GM12878 (cell line): Measurements from ENCODE around the gene BRME1. TPM values are rescaled to one million over a fixed set of nuclear protein-coding genes. Genes with fewer than 3 reads are reported as not detected.

Experiments
- BHLHE40 ChIP-seq, 2 experiments: fragments of 450-650 bp in 1 of 2; IDR thresholded peaks; 2 replicates each; pipeline ENCODE4 v1.6.1; 2011 to 2017; ENCODE audit warnings: low read depth in 2 of 2, borderline replicate concordance in 1 of 2, improper control_type of control experiment in 1 of 2, low read length in 1 of 2, mild to moderate bottlenecking in 1 of 2
- CBX3 ChIP-seq: fragments of 200-600 bp; sonication (generic); IDR thresholded peaks from 2 replicates; pipeline ENCODE4 v1.6.1; 2016; ENCODE audit warnings: low read depth, borderline replicate concordance
- ETV6 ChIP-seq, 2 experiments: fragments of 450-650 bp in 1 of 2; IDR thresholded peaks in 1 of 2; conservative IDR thresholded peaks in 1 of 2; 2 replicates each; pipeline ENCODE4 v1.6.1; 2014; ENCODE audit warnings: antibody characterized with exemption in 1 of 2, borderline replicate concordance in 1 of 2, low read depth in 1 of 2, mild to moderate bottlenecking in 1 of 2, moderate library complexity in 1 of 2
- FOXM1 ChIP-seq: IDR thresholded peaks from 2 replicates; pipeline ENCODE4 v1.6.1; 2012; ENCODE audit warnings: low read depth, mild to moderate bottlenecking, inconsistent platforms, low read length, moderate library complexity
- HDAC6 ChIP-seq: fragments of 200-600 bp; sonication (generic); IDR thresholded peaks from one replicate; pipeline ENCODE4 v1.8.0; 2017; ENCODE audit warnings: antibody characterized with exemption; ENCODE audit not compliant: unreplicated experiment
- JUNB ChIP-seq: IDR thresholded peaks from 2 replicates; pipeline ENCODE4 v1.6.1; 2016; ENCODE audit warnings: antibody characterized with exemption, mild to moderate bottlenecking
- MYC ChIP-seq: IDR thresholded peaks from 2 replicates; pipeline ENCODE4 v1.6.1; 2011; ENCODE audit warnings: mild to moderate bottlenecking, low read length, moderate library complexity, inconsistent platforms; ENCODE audit not compliant: insufficient read depth, insufficient replicate concordance, insufficient read length, severe bottlenecking
- NFYB ChIP-seq: IDR thresholded peaks from 2 replicates; pipeline ENCODE4 v1.6.1; 2011; ENCODE audit warnings: low read depth, mild to moderate bottlenecking, low read length, improper control_type of control experiment, moderate library complexity; ENCODE audit not compliant: insufficient read depth
- SIN3A ChIP-seq: IDR thresholded peaks from 2 replicates; pipeline ENCODE4 v1.6.1; 2012; ENCODE audit warnings: low read depth, low read length, improper control_type of control experiment
- SUZ12 ChIP-seq: fragments of 200-600 bp; sonication (generic); IDR thresholded peaks from one replicate; pipeline ENCODE4 v1.6.1; 2018; ENCODE audit warnings: antibody characterized with exemption, mild to moderate bottlenecking; ENCODE audit not compliant: unreplicated experiment
- TBL1XR1 ChIP-seq: IDR thresholded peaks from 2 replicates; pipeline ENCODE4 v1.6.1; 2012; ENCODE audit warnings: low read depth, low read length, improper control_type of control experiment
- YBX1 ChIP-seq: fragments of 450-650 bp; IDR thresholded peaks from 2 replicates; pipeline ENCODE4 v1.6.1; 2016; ENCODE audit warnings: antibody characterized with exemption
- ZNF622 ChIP-seq: fragments of 450-650 bp; IDR thresholded peaks from 2 replicates; pipeline ENCODE4 v1.6.1; 2017; ENCODE audit warnings: mild to moderate bottlenecking, inconsistent platforms
- polyA plus RNA-seq, 11 experiments: library from polyadenylated mRNA; depleted of rRNA in 4 of 11; unstranded in 6 of 11; stranded (reverse) in 5 of 11; fragments of >200 nt; fragmentation: Nextera tagmentation in 4 of 11; fragmentation: Illumina TruSeq in 1 of 11; extraction: Ambion mirVana in 4 of 11; extraction: Trizol in 1 of 11; gene quantifications; 1 replicate in 1 of 11; 2 replicates in 10 of 11; pipeline versions ENCODE4 v1.2.1 to v1.2.3, GENCODE V29; 2011 to 2016; ENCODE audit warnings: inconsistent platforms in 2 of 11, missing spikeins in 2 of 11, low read depth in 1 of 11
- total RNA-seq, 4 experiments: library from RNA; depleted of rRNA in 3 of 4; stranded (reverse); fragments of >200 nt in 3 of 4; fragmentation: Illumina TruSeq in 1 of 4; extraction: Trizol in 1 of 4; gene quantifications; 2 replicates each; pipeline versions ENCODE4 v1.2.1 to v1.2.3, GENCODE V29; 2013 to 2021
- TF ChIP-seq, protein P1 (sequence below): fragments of 450-650 bp; IDR thresholded peaks from 2 replicates; pipeline ENCODE4 v1.6.1; 2017; ENCODE audit warnings: mild to moderate bottlenecking, moderate library complexity
- TF ChIP-seq, protein P2 (sequence below): IDR thresholded peaks from 2 replicates; pipeline ENCODE4 v1.6.1; 2012; ENCODE audit warnings: low read depth, low read length, improper control_type of control experiment
- TF ChIP-seq, protein P3 (sequence below), 3 experiments: IDR thresholded peaks in 2 of 3; conservative IDR thresholded peaks in 1 of 3; 2 replicates each; pipeline ENCODE4 v1.5.1; 2011; ENCODE audit warnings: low read depth in 3 of 3, low read length in 3 of 3, mild to moderate bottlenecking in 3 of 3, control low read depth in 2 of 3, moderate library complexity in 2 of 3, inconsistent platforms in 1 of 3, mixed read lengths in 1 of 3; ENCODE audit not compliant: control insufficient read depth in 2 of 3, insufficient read depth in 1 of 3; ENCODE audit errors: extremely low read depth in 1 of 3

The BRME1 gene
- total and polyA plus RNA-seq, 10 of the 15 experiments (the other 5 are each of a cell fraction or from before 2014, with no cell fraction given), result 0.07 to 2.2 (median 1.1) TPM; not detected in 1

DNA sequence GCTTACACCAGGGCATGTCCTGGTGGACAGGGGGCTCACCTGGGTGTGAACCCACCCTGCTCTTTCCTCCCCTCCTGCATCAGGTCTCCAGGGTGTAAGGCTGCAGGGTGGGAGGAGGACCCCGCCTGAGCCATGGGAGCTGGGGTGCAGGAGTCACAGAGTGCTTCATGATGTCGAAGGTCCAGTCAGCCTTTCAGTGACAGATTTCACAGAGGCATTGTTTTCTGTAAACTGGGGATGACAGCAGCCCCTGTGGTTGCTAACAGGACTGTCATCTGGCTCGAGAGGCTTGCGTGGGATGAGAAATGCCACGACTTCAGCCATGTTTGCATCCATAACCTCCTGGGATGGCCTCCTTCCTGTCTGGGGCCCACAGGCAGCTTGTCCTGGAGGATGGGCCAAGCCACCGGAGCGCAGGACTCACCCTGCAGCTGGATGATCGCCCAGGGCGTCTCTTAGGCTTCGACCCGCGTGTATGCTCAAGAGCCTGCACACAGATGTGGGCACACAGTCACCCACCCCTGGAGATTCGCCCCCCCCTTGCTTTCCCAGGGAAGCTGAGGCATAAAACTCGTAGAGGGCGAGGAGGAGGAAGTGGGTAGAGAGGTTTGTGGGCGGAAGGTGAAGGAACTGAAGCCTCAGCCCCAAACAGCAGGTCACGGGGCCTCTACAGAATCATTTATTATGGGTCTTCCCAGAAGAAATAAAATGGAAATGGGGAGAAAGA lies 24.1 kb downstream of the BRME1 start (continued):
- TF ChIP-seq, protein P1, sequence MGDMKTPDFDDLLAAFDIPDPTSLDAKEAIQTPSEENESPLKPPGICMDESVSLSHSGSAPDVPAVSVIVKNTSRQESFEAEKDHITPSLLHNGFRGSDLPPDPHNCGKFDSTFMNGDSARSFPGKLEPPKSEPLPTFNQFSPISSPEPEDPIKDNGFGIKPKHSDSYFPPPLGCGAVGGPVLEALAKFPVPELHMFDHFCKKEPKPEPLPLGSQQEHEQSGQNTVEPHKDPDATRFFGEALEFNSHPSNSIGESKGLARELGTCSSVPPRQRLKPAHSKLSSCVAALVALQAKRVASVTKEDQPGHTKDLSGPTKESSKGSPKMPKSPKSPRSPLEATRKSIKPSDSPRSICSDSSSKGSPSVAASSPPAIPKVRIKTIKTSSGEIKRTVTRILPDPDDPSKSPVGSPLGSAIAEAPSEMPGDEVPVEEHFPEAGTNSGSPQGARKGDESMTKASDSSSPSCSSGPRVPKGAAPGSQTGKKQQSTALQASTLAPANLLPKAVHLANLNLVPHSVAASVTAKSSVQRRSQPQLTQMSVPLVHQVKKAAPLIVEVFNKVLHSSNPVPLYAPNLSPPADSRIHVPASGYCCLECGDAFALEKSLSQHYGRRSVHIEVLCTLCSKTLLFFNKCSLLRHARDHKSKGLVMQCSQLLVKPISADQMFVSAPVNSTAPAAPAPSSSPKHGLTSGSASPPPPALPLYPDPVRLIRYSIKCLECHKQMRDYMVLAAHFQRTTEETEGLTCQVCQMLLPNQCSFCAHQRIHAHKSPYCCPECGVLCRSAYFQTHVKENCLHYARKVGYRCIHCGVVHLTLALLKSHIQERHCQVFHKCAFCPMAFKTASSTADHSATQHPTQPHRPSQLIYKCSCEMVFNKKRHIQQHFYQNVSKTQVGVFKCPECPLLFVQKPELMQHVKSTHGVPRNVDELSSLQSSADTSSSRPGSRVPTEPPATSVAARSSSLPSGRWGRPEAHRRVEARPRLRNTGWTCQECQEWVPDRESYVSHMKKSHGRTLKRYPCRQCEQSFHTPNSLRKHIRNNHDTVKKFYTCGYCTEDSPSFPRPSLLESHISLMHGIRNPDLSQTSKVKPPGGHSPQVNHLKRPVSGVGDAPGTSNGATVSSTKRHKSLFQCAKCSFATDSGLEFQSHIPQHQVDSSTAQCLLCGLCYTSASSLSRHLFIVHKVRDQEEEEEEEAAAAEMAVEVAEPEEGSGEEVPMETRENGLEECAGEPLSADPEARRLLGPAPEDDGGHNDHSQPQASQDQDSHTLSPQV, result no peak
- TF ChIP-seq MYC (no peak), SUZ12 (no peak), ETV6 (conservative IDR thresholded peaks at IDR 0.05 in 1 of 2, IDR thresholded peaks at IDR 0.05 in 1 of 2; ENCODE audit: borderline replicate concordance in 1 of 2, low read depth in 1 of 2) (no peak), ZNF622 (no peak), HDAC6 (no peak), BHLHE40 (IDR thresholded peaks at IDR 0.05; ENCODE audit: borderline replicate concordance in 1 of 2, low read depth in 2 of 2, low read length in 1 of 2) (no peak), CBX3 (no peak), NFYB (no peak), JUNB (no peak), TBL1XR1 (no peak), SIN3A (no peak), FOXM1 (no peak), YBX1 (no peak)
- TF ChIP-seq, protein P2, sequence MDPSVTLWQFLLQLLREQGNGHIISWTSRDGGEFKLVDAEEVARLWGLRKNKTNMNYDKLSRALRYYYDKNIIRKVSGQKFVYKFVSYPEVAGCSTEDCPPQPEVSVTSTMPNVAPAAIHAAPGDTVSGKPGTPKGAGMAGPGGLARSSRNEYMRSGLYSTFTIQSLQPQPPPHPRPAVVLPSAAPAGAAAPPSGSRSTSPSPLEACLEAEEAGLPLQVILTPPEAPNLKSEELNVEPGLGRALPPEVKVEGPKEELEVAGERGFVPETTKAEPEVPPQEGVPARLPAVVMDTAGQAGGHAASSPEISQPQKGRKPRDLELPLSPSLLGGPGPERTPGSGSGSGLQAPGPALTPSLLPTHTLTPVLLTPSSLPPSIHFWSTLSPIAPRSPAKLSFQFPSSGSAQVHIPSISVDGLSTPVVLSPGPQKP, result no peak
- TF ChIP-seq, protein P3, sequence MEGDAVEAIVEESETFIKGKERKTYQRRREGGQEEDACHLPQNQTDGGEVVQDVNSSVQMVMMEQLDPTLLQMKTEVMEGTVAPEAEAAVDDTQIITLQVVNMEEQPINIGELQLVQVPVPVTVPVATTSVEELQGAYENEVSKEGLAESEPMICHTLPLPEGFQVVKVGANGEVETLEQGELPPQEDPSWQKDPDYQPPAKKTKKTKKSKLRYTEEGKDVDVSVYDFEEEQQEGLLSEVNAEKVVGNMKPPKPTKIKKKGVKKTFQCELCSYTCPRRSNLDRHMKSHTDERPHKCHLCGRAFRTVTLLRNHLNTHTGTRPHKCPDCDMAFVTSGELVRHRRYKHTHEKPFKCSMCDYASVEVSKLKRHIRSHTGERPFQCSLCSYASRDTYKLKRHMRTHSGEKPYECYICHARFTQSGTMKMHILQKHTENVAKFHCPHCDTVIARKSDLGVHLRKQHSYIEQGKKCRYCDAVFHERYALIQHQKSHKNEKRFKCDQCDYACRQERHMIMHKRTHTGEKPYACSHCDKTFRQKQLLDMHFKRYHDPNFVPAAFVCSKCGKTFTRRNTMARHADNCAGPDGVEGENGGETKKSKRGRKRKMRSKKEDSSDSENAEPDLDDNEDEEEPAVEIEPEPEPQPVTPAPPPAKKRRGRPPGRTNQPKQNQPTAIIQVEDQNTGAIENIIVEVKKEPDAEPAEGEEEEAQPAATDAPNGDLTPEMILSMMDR (IDR thresholded peaks at IDR 0.05 in 2 of 3, conservative IDR thresholded peaks at IDR 0.05 in 1 of 3; ENCODE audit: control insufficient read depth in 2 of 3, extremely low read depth in 1 of 3, insufficient read depth in 1 of 3, low read depth in 3 of 3, low read length in 3 of 3), result no peak
